Measurements from ENCODE around the gene DNAJB1.

- TF ChIP-seq BHLHE40 (IDR thresholded peaks at IDR 0.05; ENCODE audit: borderline replicate concordance), result no peak
- TF ChIP-seq SUZ12 (IDR thresholded peaks at IDR 0.05), result no peak
- TF ChIP-seq, protein P1, sequence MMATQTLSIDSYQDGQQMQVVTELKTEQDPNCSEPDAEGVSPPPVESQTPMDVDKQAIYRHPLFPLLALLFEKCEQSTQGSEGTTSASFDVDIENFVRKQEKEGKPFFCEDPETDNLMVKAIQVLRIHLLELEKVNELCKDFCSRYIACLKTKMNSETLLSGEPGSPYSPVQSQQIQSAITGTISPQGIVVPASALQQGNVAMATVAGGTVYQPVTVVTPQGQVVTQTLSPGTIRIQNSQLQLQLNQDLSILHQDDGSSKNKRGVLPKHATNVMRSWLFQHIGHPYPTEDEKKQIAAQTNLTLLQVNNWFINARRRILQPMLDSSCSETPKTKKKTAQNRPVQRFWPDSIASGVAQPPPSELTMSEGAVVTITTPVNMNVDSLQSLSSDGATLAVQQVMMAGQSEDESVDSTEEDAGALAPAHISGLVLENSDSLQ (IDR thresholded peaks at IDR 0.05), result no peak
Measured at GRCh38 chr19:14567079-14567478, 48.9 kb upstream of the DNAJB1 start.

Measured in HEK293T (cell line).